GM19240 (cell line): ENCODE data around the gene DCP2.

Experiments used
- DNase-seq: peaks from one replicate; pipeline ENCODE4 v3.0.0; 2011; ENCODE audit warnings: low spot score; ENCODE audit not compliant: insufficient read length

DCP2 gene

DNA sequence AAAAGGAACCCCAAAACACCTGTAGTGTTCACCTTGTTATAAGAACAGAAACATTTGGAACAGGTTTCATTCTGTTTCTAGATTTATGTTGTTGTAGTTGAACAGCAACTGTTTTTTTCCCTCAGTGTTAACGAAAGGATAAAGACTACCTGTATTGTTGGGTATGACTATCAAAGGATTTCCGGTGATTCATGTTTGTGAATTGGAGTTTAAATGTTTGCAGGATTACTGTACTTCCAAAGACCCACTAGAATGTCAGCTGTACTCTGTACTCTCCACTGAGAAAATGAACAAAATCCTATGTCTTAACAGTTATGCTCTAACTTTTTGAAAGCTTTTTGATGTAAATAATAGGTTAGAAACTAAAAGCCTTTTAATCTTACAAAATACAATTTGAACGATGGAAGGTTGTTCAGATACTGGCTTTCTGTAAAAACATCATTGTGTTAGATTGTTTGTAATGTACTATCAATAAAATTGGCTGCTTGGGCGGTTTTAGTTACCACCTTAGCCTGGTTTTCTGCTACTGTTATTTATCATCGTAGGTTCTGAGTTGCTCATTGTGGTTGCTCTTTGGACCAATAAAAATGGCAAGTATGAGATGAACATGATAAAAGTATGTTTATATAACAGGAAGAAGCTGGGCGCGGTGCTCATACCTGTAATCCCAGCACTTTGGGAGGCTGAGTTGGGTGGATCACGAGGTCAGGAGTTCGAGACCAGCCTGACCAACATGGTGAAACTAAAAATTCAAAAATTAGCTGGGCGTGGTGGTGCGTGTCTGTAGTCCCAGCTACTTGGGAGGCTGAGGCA lies 44.1 kb downstream of the DCP2 start:
- no peak for DNase-seq

DNA sequence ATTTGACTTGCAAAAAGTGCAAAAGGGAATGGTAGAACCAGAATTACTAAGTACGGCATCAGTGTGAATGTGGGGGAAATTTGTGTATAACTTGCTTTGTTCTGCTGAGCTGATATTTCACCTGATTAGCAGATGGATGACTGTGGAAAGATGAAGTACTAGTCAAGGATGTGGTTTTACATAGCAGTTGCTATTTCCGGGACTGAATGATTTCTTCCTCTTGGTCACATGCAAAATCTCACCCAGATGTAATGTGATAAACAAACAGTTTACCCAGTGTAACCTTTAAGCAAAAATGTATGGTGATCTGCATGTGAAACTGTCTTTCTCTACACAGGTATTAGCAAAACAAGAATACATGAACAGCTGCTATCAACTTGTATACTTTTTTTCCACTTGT lies 46.1 kb downstream of the DCP2 start:
- DNase-seq = no peak

DNA sequence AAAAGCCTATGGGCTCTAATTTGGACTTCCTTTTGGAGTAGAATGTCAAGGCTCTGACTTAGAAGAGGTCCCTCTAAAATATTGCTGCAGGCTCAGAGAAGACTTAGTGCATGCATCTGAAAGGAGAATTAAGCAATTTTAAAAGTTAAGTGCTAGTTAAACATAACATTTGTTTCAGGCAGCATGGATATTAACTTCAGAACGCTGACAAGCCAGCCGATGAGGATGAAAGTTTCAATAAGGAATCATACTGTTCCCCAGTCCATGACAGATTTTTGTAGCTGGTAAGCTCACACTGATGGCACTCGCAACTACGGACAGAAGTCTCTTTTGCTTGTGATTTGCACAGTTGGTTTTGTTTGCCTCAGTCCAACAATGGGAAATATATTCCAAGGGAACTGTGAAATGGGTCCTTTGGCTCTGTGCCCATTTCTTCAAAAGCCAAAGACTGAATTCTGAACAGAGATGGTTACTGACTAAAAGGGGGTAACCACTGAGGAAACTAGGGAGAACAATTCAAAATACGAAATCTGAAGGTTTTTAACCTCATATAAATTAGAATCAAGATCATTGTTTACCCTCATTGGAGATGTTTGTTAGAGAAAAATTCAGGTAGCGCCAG lies 47.6 kb downstream of the DCP2 start:
- DNase-seq = no peak

- DNase-seq = no peak
These were observed 49.0 kb downstream of the DCP2 start for GRCh38 chr5:113025596-113025995.

GRCh38 chr5:113026211-113026610 lies 49.6 kb downstream of the DCP2 start:
- DNase-seq = no peak

DNA sequence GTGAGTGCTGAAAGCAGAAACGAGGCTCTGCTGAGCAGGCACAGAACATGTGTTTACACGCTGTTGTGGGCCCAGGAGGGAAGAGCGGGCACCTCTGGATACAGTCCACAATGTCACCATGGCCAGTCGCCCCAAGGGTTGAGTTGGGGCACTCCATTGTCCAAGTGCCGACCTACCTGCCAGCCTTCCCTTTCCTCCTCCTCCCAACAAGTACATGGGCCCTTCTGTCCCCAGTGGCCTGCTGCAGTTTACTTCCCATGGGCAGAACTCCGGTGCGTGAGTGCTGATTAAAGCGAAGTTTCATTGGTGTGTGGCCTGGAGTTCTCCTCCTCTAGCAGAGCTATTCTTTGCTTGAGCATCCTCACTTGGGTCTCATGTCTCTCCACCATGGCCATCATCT lies 50.4 kb downstream of the DCP2 start:
- DNase-seq = no peak

DNA sequence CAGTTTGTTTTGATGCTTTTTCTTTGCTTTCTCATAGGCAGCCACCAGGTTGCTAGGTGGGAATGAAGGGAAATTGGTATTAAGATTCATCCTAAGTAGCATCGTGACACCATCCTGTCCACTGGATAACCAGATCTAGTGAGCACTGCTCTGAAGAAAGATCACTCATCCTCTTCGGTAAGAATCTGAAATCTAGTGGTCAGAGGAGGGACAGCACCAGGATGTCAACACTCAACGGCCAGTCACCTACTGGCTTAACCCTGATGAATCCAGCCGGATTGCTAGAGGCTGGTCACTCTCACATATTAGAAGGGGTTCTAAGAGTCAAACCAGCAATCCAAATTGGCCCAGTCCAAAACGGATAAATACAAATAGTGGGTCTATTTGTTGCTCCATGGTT lies 50.8 kb downstream of the DCP2 start:
- no peak for DNase-seq

DNA sequence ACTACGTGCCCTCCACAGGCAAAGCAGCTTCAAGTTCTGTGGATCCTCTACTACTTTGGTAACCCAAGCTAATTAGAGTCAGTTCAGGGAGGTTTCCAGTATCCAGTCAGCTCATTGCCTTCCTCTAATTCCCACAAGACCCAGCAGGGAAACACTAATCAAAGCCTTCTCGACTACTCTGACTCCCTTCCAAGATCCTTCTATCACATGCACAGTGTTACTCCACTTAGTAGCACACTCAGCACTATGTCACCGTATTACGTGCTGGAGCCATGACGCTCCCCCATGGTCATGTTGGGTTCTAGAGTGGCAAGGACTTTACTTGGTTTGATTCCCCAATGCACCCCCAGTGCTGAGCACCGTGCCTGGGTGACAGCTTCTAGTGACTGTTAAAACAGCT lies 53.0 kb downstream of the DCP2 start:
- DNase-seq = no peak

DNA sequence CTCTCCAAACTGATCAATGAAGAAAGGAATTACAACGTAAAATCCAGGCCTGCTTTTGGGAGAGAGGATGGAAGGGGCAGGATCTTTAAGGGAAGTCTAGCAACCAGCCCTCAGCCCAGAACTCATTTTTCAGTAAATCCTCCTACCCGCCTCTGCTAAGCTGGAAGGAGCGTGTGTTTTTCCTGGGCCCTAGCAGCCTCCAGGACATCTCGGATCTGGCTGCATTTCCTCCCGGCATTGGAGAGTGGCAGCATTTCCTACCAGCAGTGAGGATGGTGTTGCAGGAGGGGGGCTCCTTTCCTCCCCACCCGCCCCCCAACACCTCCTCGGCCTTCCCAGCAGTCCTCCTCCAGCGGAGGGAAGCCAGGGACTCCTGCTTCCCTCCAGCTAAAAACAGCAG lies 54.5 kb downstream of the DCP2 start:
- no peak for DNase-seq

DNA sequence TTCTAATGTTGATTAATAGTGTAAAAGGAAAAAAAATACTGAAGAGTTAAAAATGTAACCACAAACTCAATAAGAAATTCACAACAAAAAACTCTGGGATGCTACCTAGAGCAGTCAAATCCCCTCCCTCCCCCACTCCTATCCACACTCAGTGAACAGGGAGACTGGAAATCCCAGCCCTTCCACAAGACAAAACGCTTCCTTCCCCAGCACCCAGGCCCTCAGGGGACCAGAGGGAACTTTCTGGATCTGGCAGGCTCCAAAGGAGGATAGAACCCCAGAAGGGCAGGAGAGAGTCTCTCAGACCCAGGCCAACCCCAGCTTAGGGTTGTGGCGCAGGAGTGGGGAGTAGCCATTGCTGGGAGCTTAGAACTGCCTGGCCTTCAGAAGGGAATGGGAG lies 55.0 kb downstream of the DCP2 start:
- no peak for DNase-seq

DNA sequence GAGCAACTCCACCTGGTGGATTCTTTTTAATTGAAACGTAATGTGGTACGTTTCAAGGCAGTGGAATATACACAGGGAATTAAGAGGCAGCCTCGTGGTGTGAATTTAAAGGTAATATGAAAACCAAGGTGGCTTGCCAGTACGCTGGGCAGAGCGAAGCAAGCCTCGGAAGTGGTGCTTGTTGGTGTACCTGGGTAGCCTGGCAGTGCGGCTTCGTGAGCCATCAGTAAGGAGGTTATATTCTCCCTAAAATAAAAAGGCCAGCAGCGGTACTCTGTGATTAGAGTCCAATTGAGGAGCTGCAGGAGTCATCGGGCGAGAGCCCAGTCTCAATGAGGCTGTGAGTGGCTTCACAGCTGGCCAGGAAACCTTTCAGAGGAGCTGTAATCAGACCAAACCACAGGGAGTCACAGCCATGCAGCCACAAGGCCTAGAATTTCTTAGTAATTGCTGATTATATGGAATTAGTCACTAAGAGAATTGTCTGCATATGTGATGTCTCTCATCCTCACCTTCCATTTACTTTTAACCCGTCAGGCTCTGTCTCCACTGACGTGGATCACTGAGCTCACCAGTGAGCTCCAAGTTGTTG lies 57.7 kb downstream of the DCP2 start:
- no peak for DNase-seq

GRCh38 chr5:113035096-113035495 lies 58.5 kb downstream of the DCP2 start:
- no peak for DNase-seq

DNA sequence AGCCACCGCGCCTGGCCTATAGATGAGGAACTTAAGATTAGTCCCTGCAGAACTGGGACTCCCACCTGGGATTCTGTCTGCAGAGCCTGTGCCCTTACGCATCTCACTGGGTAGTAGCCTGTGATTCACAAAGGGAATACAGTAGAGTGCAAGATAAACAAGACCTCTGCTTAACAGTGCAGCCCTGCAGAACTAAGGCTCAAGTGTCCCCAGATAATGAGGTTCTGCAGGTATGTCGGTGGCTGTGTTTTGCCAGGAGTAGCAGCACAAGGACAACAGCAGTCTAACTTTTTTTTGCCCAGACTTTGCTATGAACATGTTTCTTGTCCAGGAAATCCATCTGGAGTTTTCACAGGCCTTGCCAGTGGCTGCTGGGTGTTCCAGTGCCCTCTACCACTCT lies 59.7 kb downstream of the DCP2 start:
- DNase-seq = no peak

- no peak for DNase-seq
These were observed 60.2 kb downstream of the DCP2 start for GRCh38 chr5:113036826-113037225.

DNA sequence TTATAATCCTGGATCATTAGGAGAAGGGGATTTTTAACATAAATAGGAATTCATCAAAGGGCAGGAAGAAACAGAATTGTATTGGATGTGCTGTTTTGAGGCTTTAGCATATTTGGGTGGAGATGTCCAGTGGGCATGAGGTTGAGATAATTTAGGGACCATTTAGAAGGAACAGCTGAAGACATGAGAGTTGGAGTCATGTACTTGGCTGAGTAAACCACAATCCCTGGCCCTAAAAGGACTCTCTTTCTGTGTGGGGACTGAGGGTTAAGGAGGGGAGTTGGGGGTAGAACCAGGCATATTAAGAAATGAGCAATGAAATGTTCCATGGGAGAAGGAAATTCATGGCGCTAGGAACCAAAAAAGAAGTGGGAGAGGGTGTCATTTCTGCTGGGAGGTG lies 61.5 kb downstream of the DCP2 start:
- no peak for DNase-seq

DNA sequence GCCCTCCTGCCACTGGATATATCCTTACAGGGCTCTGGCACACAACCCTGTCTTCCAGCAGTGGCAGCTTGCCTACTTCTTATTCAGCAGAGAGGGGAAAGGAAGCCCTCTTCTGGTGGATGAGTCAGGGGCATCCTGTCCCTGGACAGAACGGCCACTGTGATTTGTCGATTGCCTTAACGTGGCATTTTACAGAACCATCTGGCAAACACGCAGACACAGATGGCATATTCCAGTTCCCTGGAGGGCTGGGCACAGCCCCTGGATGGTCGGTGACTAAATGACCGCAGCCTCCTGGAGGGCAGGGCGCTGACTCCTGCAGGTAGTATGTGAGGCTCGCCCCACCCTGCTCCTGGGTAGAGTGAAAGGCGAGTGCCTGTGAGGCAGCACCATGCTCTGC lies 62.1 kb downstream of the DCP2 start:
- no peak for DNase-seq

DNA sequence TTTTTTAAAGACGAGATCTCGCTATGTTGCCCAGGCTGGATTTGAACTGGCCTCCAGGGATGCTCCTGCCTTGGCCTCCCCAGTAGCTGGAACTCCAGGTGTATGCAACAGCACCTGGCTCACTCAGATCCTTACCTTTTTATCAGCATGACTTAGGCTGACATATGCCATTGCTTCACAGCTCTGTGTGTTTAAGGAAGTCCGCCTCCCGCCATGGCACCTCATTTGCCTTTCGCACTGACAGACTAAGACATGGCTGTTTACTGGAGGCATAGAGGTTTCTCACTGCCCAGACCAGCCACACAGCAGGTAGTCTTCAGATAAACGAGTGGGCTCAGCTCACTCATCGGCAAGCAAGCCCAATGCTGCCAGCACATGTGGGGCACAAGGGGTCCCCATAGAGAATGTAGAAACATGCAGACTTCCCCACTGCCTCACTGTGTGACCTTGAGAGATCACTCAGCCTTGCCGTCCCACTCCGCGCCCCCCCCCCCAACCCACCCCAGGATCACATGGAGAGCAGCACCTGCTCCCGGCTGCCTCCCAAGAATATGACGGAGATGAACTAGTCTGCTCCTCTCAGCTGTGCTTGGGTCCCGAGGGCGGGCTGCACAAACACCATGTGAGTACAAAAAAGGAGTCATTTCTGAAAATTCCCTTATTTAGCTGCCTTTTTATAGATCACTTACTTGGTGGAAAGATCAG lies 62.8 kb downstream of the DCP2 start:
- no peak for DNase-seq

GRCh38 chr5:113039934-113040285 lies 63.3 kb downstream of the DCP2 start:
- DNase-seq = no peak

- DNase-seq = no peak
These were observed 64.2 kb downstream of the DCP2 start for GRCh38 chr5:113040672-113041260.

DNA sequence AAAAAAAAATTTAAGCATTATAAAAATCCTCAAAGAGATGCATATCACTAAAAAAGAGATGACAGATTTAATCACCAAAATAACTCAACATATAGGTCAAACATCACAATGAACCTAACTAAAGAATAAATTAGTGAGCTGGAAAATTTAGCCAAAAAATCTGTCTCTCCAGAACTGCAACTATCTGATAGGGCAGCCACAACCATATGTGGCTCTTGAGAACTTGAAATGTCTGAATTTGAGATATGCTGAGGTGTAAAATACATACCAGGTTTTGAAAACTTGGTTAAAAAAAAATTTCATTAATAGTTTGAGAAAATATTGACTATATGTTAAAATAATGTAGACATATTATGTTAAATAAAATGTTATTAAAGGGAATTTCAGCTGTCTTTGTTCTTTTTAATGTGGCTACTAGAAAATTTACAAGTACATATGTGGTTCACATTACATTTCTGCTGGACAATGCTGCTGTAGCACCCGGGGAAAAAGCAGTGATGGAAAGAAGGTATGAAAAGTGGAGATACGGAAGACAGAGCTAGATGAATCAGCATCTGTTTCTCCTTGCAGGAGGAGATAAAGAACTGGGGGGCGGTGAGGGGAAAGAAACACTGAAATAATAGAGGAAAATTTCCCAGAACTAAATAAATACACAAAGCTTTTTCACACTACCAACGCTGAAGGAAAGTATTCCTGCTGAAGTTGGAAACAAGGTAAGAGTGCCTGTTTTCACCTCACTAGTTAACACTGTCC lies 66.1 kb downstream of the DCP2 start:
- DNase-seq = no peak

- DNase-seq = no peak
These were observed 66.9 kb downstream of the DCP2 start for GRCh38 chr5:113043491-113043931.
